Raji (cell line): ENCODE results near the gene PACC1.

ENCODE experiments used
- POLR2A ChIP-seq: IDR thresholded peaks from 2 replicates; pipeline ENCODE4 v1.6.1; 2011; ENCODE audit warnings: low read depth, low read length, control low read depth; ENCODE audit not compliant: insufficient read depth

Gene PACC1

GRCh38 chr1:212451416-212452322 lies 37.0 kb upstream of the PACC1 start:
- no peak for TF ChIP-seq POLR2A

- no peak for TF ChIP-seq POLR2A
These were observed 35.7 kb upstream of the PACC1 start for GRCh38 chr1:212450331-212450881.

GRCh38 chr1:212447478-212447877 lies 32.8 kb upstream of the PACC1 start:
- no peak for TF ChIP-seq POLR2A

GRCh38 chr1:212446333-212446732 lies 31.6 kb upstream of the PACC1 start:
- TF ChIP-seq POLR2A: no peak

GRCh38 chr1:212442408-212442807 lies 27.7 kb upstream of the PACC1 start:
- TF ChIP-seq POLR2A: no peak

GRCh38 chr1:212440419-212440818 lies 25.7 kb upstream of the PACC1 start:
- no peak for TF ChIP-seq POLR2A

- no peak for TF ChIP-seq POLR2A
These were observed 24.1 kb upstream of the PACC1 start for GRCh38 chr1:212438831-212439237.

GRCh38 chr1:212437179-212437798 lies 22.6 kb upstream of the PACC1 start:
- TF ChIP-seq POLR2A: no peak

GRCh38 chr1:212434992-212435391 lies 20.3 kb upstream of the PACC1 start:
- no peak for TF ChIP-seq POLR2A

GRCh38 chr1:212433577-212434462 lies 19.1 kb upstream of the PACC1 start:
- no peak for TF ChIP-seq POLR2A

- peak; percentile 78 for TF ChIP-seq POLR2A
These were observed 18.2 kb upstream of the PACC1 start, which contains the start of gene NENF for GRCh38 chr1:212432661-212433576. Gene NENF, plus strand, starts transcription at chr1:212432920. Its CDS starts 24 bp downstream, at chr1:212432944.

GRCh38 chr1:212432272-212432660 lies 17.6 kb upstream of the PACC1 start:
- no peak for TF ChIP-seq POLR2A

- no peak for TF ChIP-seq POLR2A
These were observed 17.0 kb upstream of the PACC1 start for GRCh38 chr1:212431644-212432043.

GRCh38 chr1:212430955-212431394 lies 16.3 kb upstream of the PACC1 start:
- TF ChIP-seq POLR2A: no peak
